Mammary epithelial cell (primary cell): Measurements from ENCODE around the gene BUD31.

Experiments
- EZH2 ChIP-seq: IDR thresholded peaks from 2 replicates; pipeline ENCODE4 v1.6.1; 2012; ENCODE audit warnings: low read length, inconsistent platforms, borderline replicate concordance
- TF ChIP-seq, protein P1 (sequence below), 2 donors: IDR thresholded peaks in 1 of 2; conservative IDR thresholded peaks in 1 of 2; 2 replicates each; pipeline ENCODE4 v1.5.1; 2011 to 2012; ENCODE audit warnings: inconsistent platforms in 2 of 2, low read length in 2 of 2, mild to moderate bottlenecking in 2 of 2, control low read depth in 1 of 2, low read depth in 1 of 2; ENCODE audit not compliant: insufficient read depth in 1 of 2; ENCODE audit errors: extremely low read depth in 1 of 2

DNA sequence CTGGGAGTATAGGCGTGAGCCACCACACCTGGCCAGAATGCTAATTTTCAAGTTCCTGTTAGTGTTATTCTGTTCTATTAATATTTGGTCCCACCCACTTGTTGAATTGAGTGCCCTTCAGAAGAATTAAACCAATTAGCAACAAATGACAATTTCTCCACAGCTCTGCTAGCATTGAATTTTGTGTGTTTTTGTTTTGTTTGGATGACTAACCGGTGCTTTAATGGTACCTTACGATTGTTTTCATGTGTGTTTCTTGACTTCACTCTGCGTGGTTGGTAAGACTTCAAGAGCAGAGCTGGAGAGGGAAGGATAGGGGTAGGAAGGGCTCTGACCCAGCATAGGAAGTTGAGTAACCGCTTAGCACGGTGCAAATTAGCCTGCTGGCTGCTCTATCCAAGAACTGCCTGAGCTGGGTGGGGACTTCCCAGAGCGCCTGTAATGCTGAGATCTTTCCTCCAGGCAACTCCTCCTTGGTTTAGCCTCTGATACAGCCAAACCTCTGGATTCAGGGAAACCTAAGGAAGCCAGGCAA lies 29.7 kb upstream of the BUD31 start:
- TF ChIP-seq, protein P1, sequence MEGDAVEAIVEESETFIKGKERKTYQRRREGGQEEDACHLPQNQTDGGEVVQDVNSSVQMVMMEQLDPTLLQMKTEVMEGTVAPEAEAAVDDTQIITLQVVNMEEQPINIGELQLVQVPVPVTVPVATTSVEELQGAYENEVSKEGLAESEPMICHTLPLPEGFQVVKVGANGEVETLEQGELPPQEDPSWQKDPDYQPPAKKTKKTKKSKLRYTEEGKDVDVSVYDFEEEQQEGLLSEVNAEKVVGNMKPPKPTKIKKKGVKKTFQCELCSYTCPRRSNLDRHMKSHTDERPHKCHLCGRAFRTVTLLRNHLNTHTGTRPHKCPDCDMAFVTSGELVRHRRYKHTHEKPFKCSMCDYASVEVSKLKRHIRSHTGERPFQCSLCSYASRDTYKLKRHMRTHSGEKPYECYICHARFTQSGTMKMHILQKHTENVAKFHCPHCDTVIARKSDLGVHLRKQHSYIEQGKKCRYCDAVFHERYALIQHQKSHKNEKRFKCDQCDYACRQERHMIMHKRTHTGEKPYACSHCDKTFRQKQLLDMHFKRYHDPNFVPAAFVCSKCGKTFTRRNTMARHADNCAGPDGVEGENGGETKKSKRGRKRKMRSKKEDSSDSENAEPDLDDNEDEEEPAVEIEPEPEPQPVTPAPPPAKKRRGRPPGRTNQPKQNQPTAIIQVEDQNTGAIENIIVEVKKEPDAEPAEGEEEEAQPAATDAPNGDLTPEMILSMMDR (conservative IDR thresholded peaks at IDR 0.05 in 1 of 2, IDR thresholded peaks at IDR 0.05 in 1 of 2; ENCODE audit: extremely low read depth in 1 of 2, insufficient read depth in 1 of 2, low read depth in 1 of 2, low read length in 2 of 2), result no peak
- no peak for TF ChIP-seq EZH2
